HEK293T (cell line): ENCODE results near the gene PRR33.

ENCODE experiments used
- CTCF ChIA-PET: fragments of 350-600 bp; formaldehyde crosslinking; extraction: SDS; loops from one replicate; lab custom pipeline; 2021; ENCODE audit warnings: antibody characterized with exemption, inconsistent platforms; lab: Yijun Ruan, JAX
- POLR2A ChIA-PET: fragments of 350-600 bp; formaldehyde crosslinking; extraction: SDS; loops from one replicate; lab custom pipeline; 2020; ENCODE audit warnings: antibody characterized with exemption, inconsistent platforms; lab: Yijun Ruan, JAX
- DNase-seq: peaks from one replicate; pipeline ENCODE4 v3.0.0; 2012; ENCODE audit warnings: mixed read lengths; ENCODE audit errors: extremely low spot score
- ARNT ChIP-seq: fragments of 450-650 bp; IDR thresholded peaks from 2 replicates; pipeline ENCODE4 v1.6.1; 2017; ENCODE audit warnings: mild to moderate bottlenecking
- BHLHE40 ChIP-seq: fragments of 450-650 bp; IDR thresholded peaks from 2 replicates; pipeline ENCODE4 v1.6.1; 2016; ENCODE audit warnings: mild to moderate bottlenecking, moderate library complexity, borderline replicate concordance
- CTBP1 ChIP-seq: fragments of 450-650 bp; IDR thresholded peaks from 2 replicates; pipeline ENCODE4 v1.6.1; 2016; ENCODE audit warnings: borderline replicate concordance
- ELF4 ChIP-seq: fragments of 450-650 bp; IDR thresholded peaks from 2 replicates; pipeline ENCODE4 v1.6.1; 2017; ENCODE audit warnings: antibody characterized with exemption
- FOXA1 ChIP-seq: fragments of 450-650 bp; IDR thresholded peaks from 2 replicates; pipeline ENCODE4 v1.6.1; 2016; ENCODE audit warnings: mild to moderate bottlenecking
- FOXK2 ChIP-seq: fragments of 450-650 bp; IDR thresholded peaks from 2 replicates; pipeline ENCODE4 v1.6.1; 2016; ENCODE audit warnings: mild to moderate bottlenecking
- FOXM1 ChIP-seq: fragments of 450-650 bp; IDR thresholded peaks from 2 replicates; pipeline ENCODE4 v1.6.1; 2017; ENCODE audit warnings: mild to moderate bottlenecking, borderline replicate concordance
- HDGF ChIP-seq: fragments of 450-650 bp; IDR thresholded peaks from 2 replicates; pipeline ENCODE4 v1.6.1; 2017; ENCODE audit warnings: antibody characterized with exemption, borderline replicate concordance
- L3MBTL2 ChIP-seq: fragments of 450-650 bp; conservative IDR thresholded peaks from 2 replicates; pipeline ENCODE4 v1.6.1; 2016; ENCODE audit warnings: mild to moderate bottlenecking
- LEF1 ChIP-seq: fragments of 450-650 bp; IDR thresholded peaks from 2 replicates; pipeline ENCODE4 v1.6.1; 2017; ENCODE audit warnings: mild to moderate bottlenecking, borderline replicate concordance
- NFRKB ChIP-seq: fragments of 450-650 bp; IDR thresholded peaks from 2 replicates; pipeline ENCODE4 v1.6.1; 2016; ENCODE audit warnings: mild to moderate bottlenecking, moderate library complexity
- SP1 ChIP-seq: fragments of 450-650 bp; IDR thresholded peaks from 2 replicates; pipeline ENCODE4 v1.6.1; 2017
- SUZ12 ChIP-seq: fragments of 450-650 bp; IDR thresholded peaks from 2 replicates; pipeline ENCODE4 v1.6.1; 2016; ENCODE audit warnings: mild to moderate bottlenecking
- TARDBP ChIP-seq: fragments of 450-650 bp; IDR thresholded peaks from 2 replicates; pipeline ENCODE4 v1.6.1; 2016
- ZNF384 ChIP-seq: fragments of 450-650 bp; IDR thresholded peaks from 2 replicates; pipeline ENCODE4 v1.6.1; 2016
- TF ChIP-seq, protein P1 (sequence below): fragments of 450-650 bp; IDR thresholded peaks from 2 replicates; pipeline ENCODE4 v1.6.1; 2016

Gene PRR33

GRCh38 chr11:1856306-1857005, 35.2 kb downstream of the PRR33 start:
- TF ChIP-seq NFRKB (no peak), SP1 (no peak), HDGF (no peak), SUZ12 (no peak), FOXM1 (no peak), FOXK2 (no peak), ZNF384 (no peak), ARNT (no peak), L3MBTL2 (no peak), CTBP1 (no peak), BHLHE40 (no peak), ELF4 (no peak), LEF1 (no peak), FOXA1 (no peak), TARDBP (no peak)
- TF ChIP-seq, protein P1, sequence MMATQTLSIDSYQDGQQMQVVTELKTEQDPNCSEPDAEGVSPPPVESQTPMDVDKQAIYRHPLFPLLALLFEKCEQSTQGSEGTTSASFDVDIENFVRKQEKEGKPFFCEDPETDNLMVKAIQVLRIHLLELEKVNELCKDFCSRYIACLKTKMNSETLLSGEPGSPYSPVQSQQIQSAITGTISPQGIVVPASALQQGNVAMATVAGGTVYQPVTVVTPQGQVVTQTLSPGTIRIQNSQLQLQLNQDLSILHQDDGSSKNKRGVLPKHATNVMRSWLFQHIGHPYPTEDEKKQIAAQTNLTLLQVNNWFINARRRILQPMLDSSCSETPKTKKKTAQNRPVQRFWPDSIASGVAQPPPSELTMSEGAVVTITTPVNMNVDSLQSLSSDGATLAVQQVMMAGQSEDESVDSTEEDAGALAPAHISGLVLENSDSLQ: no peak
- no peak for DNase-seq
- CTCF ChIA-PET: interaction anchor here (0.8 kb wide), 1 partner anchor 295 kb away, joined by 3 read pairs; no protein-coding TSS in a partner anchor
- POLR2A ChIA-PET: no interaction called here

DNA sequence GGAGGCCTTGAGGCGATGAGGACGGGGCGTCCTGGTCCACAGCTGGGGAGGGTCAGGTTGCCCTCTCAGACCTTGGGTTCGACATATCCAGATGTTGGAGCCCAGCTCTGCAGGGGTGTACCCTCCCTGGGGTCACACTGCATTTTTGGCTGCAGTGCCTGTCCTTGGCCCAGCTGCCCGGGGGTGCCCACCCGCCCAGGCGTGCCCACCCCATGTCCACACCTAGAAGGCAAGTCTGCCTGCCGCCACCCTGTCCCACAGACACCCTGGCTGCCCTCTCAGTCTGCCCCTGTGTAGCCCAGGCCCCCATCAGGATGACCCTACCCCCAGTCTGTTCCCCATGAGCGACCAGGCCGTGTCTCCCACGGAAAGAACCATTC, 35.8 kb downstream of the PRR33 start:
- ChIA-PET CTCF (no interaction called here), POLR2A (no interaction called here)
- DNase-seq: no peak
- TF ChIP-seq ZNF384: no peak
- TF ChIP-seq SUZ12: no peak
- no peak for TF ChIP-seq HDGF
- TF ChIP-seq L3MBTL2: no peak

DNA sequence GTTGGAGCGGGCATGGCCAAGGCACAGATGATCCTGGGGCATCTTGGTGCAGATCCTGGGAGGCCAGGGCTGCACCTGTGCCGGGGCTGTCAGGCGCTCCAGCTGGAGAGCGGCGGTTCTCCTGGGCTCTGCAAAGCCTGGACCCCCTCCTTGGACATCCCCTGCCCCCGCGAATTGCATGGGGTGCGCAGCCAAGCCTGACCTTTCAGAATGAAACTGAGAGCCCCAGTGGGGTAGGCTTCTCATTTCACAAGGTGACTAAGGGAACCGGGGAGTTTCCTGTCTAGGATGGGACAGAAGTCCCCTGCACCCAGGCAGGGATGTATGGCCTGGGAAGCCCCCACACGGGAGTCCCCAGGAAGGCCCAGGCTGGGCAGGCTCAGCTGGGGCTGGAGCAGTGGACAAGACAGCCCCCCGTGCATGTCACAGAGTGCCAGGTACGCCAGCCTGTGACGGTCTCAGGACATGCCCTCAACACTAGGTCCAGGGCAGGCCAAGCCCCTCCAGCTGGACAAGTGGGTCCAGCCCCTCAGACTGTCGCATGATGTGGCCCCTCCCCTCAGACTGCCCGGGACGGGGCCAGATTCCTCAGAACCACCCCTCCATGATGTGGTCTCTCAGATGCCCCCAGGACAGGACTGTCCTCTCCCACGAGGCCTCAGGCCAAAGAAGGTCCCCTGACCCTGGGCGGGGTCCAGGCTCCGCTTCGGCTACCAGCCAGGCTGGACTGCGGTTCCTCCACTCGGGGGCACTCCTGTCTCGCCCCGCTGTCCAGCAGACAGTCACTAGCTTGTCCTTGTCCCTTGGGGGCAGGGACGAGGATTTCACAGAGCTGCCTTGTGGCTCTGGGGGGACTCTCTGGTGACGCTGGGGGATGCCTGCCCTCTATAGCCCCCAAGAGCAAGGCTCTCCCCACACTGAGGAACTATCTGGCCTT, 36.5 kb downstream of the PRR33 start:
- CTCF ChIA-PET: no interaction called here
- TF ChIP-seq BHLHE40 (no peak), LEF1 (no peak), TARDBP (no peak), ZNF384 (no peak), L3MBTL2 (no peak), ARNT (no peak), NFRKB (no peak), FOXK2 (no peak), FOXM1 (no peak), CTBP1 (no peak), ELF4 (no peak), SUZ12 (no peak), HDGF (no peak), SP1 (no peak), FOXA1 (no peak)
- TF ChIP-seq, protein P1: no peak
- DNase-seq: no peak
- POLR2A ChIA-PET: no interaction called here

- no peak for DNase-seq
- ChIA-PET CTCF (no interaction called here), POLR2A (no interaction called here)
- TF ChIP-seq HDGF (no peak), TARDBP (no peak)
Observed at GRCh38 chr11:1854132-1854948, 37.4 kb downstream of the PRR33 start.

- POLR2A ChIA-PET: no interaction called here
- CTCF ChIA-PET: no interaction called here
- TF ChIP-seq SUZ12 (no peak), ELF4 (no peak)
- DNase-seq: no peak
Observed at GRCh38 chr11:1853376-1854131, 38.1 kb downstream of the PRR33 start.

- ChIA-PET CTCF (interaction anchor here (0.5 kb wide), 1 partner anchor 84 kb away, joined by 4 read pairs; no protein-coding TSS in a partner anchor), POLR2A (no interaction called here)
- DNase-seq: no peak
- no peak for TF ChIP-seq TARDBP
- TF ChIP-seq SP1: no peak
- no peak for TF ChIP-seq NFRKB
- no peak for TF ChIP-seq ZNF384
- TF ChIP-seq BHLHE40: no peak
- no peak for TF ChIP-seq FOXA1
Observed at GRCh38 chr11:1852877-1853276, 38.8 kb downstream of the PRR33 start, which contains the start of gene LSP1. LSP1 (plus strand) TSS chr11:1853084; CDS start chr11:1853145, 61 bp downstream.
